IMR-90 (cell line): Measurements from ENCODE around the gene MSMO1. TPM values are rescaled to one million over a fixed set of nuclear protein-coding genes. Genes with fewer than 3 reads are reported as not detected.

ENCODE experiments used
- ATAC-seq: fragments of 200-7000 bp; cut with Tn5 transposase; 2 replicates; pipeline ENCODE4 v1.9.1; 2020; ENCODE audit warnings: low read depth, mild to moderate bottlenecking, moderate library complexity
- BruUV-seq: library from RNA; stranded (reverse); fragments of 400-500 nt; replicated peaks from 2 replicates; lab custom pipeline; 2021; lab: Mats Ljungman, UMichigan
- CTCF ChIA-PET: fragments of 300-600 bp; formaldehyde crosslinking; extraction: SDS; loops from one replicate; lab custom pipeline; 2021; ENCODE audit warnings: antibody characterized with exemption; lab: Yijun Ruan, JAX
- POLR2A ChIA-PET: fragments of 300-600 bp; sonication (Branson Sonifier 250); formaldehyde crosslinking; loops from one replicate; lab custom pipeline; 2022; ENCODE audit warnings: antibody characterized with exemption; ENCODE audit not compliant: unreplicated experiment; lab: Charles Lee
- DNase-seq: peaks from one replicate; pipeline ENCODE4 v3.0.0; 2013
- H2AFZ ChIP-seq: replicated peaks from 2 replicates; pipeline ENCODE3; 2013; ENCODE audit warnings: low read length, mild to moderate bottlenecking; ENCODE audit not compliant: poor library complexity
- H2AK5ac ChIP-seq: 2 replicates; pipeline ENCODE4 v1.6.1; 2013; ENCODE audit warnings: low read depth, low read length, inconsistent platforms
- H2AK9ac ChIP-seq: replicated peaks from 2 replicates; pipeline ENCODE3; 2013; ENCODE audit warnings: mild to moderate bottlenecking, low read depth, low read length, moderate library complexity; ENCODE audit not compliant: poor library complexity
- H2BK120ac ChIP-seq: 2 replicates; pipeline ENCODE4 v1.6.1; 2013; ENCODE audit warnings: low read depth, low read length, inconsistent platforms
- H2BK15ac ChIP-seq: 3 replicates; pipeline ENCODE4 v1.6.1; 2013; ENCODE audit warnings: low read depth, low read length, inconsistent platforms
- H2BK20ac ChIP-seq: 2 replicates; pipeline ENCODE4 v1.6.1; 2013; ENCODE audit warnings: low read depth, mild to moderate bottlenecking, inconsistent platforms, low read length, moderate library complexity
- H2BK5ac ChIP-seq: 2 replicates; pipeline ENCODE4 v1.6.1; 2013; ENCODE audit warnings: mild to moderate bottlenecking, low read depth, low read length, inconsistent platforms; ENCODE audit not compliant: poor library complexity, severe bottlenecking
- H3K14ac ChIP-seq: replicated peaks from 2 replicates; pipeline ENCODE4 v1.6.1; 2013; ENCODE audit warnings: low read depth, low read length, inconsistent platforms
- H3K18ac ChIP-seq: 2 replicates; pipeline ENCODE4 v1.6.1; 2013; ENCODE audit warnings: low read depth, low read length, control low read depth
- H3K23ac ChIP-seq: 2 replicates; pipeline ENCODE4 v1.6.1; 2013; ENCODE audit warnings: low read depth, low read length, inconsistent platforms
- H3K27ac ChIP-seq: 2 replicates; pipeline ENCODE4 v1.5.1; 2013; ENCODE audit warnings: mild to moderate bottlenecking, control low read depth, low read length; ENCODE audit not compliant: insufficient read depth
- H3K27me3 ChIP-seq: 2 replicates; pipeline ENCODE4 v1.6.1; 2013; ENCODE audit warnings: low read length; ENCODE audit not compliant: control insufficient read depth, insufficient read depth
- H3K36me3 ChIP-seq: 2 replicates; pipeline ENCODE4 v1.6.1; 2013; ENCODE audit warnings: low read length, mixed read lengths; ENCODE audit not compliant: control insufficient read depth, insufficient read depth
- H3K4ac ChIP-seq: 2 replicates; pipeline ENCODE4 v1.6.1; 2013; ENCODE audit warnings: low read depth, low read length, inconsistent platforms
- H3K4me1 ChIP-seq: 2 replicates; pipeline ENCODE4 v1.6.1; 2013; ENCODE audit warnings: low read length, mixed read lengths; ENCODE audit not compliant: control insufficient read depth, insufficient read depth
- H3K4me2 ChIP-seq: 2 replicates; pipeline ENCODE4 v1.6.1; 2013; ENCODE audit warnings: low read depth, mild to moderate bottlenecking, control low read depth, low read length, moderate library complexity
- H3K4me3 ChIP-seq: 2 replicates; pipeline ENCODE4 v1.5.1; 2013; ENCODE audit warnings: low read depth, mild to moderate bottlenecking, control low read depth, low read length, moderate library complexity; ENCODE audit not compliant: insufficient read depth
- H3K56ac ChIP-seq: 2 replicates; pipeline ENCODE4 v1.6.1; 2013; ENCODE audit warnings: low read length, inconsistent platforms; ENCODE audit not compliant: insufficient read depth; ENCODE audit errors: extremely low read depth
- H3K79me1 ChIP-seq, 2 experiments: 2 replicates each; pipeline ENCODE4 v1.6.1; 2013; ENCODE audit warnings: low read length in 2 of 2, inconsistent platforms in 1 of 2, low read depth in 1 of 2
- H3K9ac ChIP-seq: 2 replicates; pipeline ENCODE4 v1.6.1; 2013; ENCODE audit warnings: low read depth, low read length, control low read depth
- H3K9me1 ChIP-seq: 2 replicates; pipeline ENCODE4 v1.6.1; 2013; ENCODE audit warnings: low read length, inconsistent platforms; ENCODE audit not compliant: insufficient read depth
- H3K9me3 ChIP-seq: 2 replicates; pipeline ENCODE4 v1.6.1; 2013; ENCODE audit warnings: low read length; ENCODE audit not compliant: control insufficient read depth, insufficient read depth
- H4K20me1 ChIP-seq: 2 replicates; pipeline ENCODE4 v1.6.1; 2013; ENCODE audit warnings: low read length, inconsistent platforms; ENCODE audit not compliant: insufficient read depth
- H4K5ac ChIP-seq: 2 replicates; pipeline ENCODE4 v1.6.1; 2013; ENCODE audit warnings: mild to moderate bottlenecking, low read depth, low read length, control low read depth
- H4K8ac ChIP-seq, 2 experiments: 2 replicates each; pipeline ENCODE4 v1.6.1; 2013; ENCODE audit warnings: low read depth in 2 of 2, low read length in 2 of 2, control low read depth in 1 of 2, inconsistent platforms in 1 of 2
- H4K91ac ChIP-seq: 2 replicates; pipeline ENCODE4 v1.6.1; 2013; ENCODE audit warnings: low read depth, low read length, inconsistent platforms; ENCODE audit not compliant: insufficient read depth
- CEBPB ChIP-seq: IDR thresholded peaks from 2 replicates; pipeline ENCODE4 v1.6.1; 2012; ENCODE audit warnings: low read depth, low read length, improper control_type of control experiment
- MXI1 ChIP-seq: IDR thresholded peaks from 2 replicates; pipeline ENCODE4 v1.6.1; 2012; ENCODE audit warnings: low read depth, mild to moderate bottlenecking, low read length, moderate library complexity, borderline replicate concordance
- POLR2A ChIP-seq: IDR thresholded peaks from 2 replicates; pipeline ENCODE4 v1.6.1; 2012; ENCODE audit warnings: mild to moderate bottlenecking, low read depth, low read length
- RAD21 ChIP-seq: IDR thresholded peaks from 2 replicates; pipeline ENCODE4 v1.6.1; 2012; ENCODE audit warnings: low read length, improper control_type of control experiment
- WGBS, 2 experiments: methylation state at CpG; one replicate each; pipeline versions ENCODE4 v1.1.5 to v1.1.7; 2013; ENCODE audit warnings: missing lambda C conversion rate in 2 of 2; ENCODE audit not compliant: insufficient read length in 1 of 2; ENCODE audit errors: extremely low coverage in 2 of 2; 5-methylcytosine and 5-hydroxymethylcytosine counted together
- dilution Hi-C: fragments of 300-500 bp; cut with HindIII; formaldehyde crosslinking; loops from one replicate; pipeline ENCODE4 v1.14.3; 2018; ENCODE audit warnings: low sequenced_read_pairs; ENCODE audit not compliant: unreplicated experiment
- in situ Hi-C: fragments of 300-500 bp; cut with MboI; formaldehyde crosslinking; loops from 3 replicates; pipeline ENCODE4 v1.14.3; 2019; ENCODE audit warnings: low sequenced_read_pairs, inconsistent platforms, mixed read lengths
- intact Hi-C: fragments of 100-400 bp; cut with micrococcal nuclease; formaldehyde crosslinking; loops from 2 replicates; pipeline ENCODE4 v1.10.0; 2022
- polyA plus RNA-seq, 3 experiments: library from polyadenylated mRNA; depleted of rRNA; stranded (reverse); fragments of >200 nt; gene quantifications; 2 replicates each; pipeline ENCODE4 v1.2.3, GENCODE V29; 2012; ENCODE audit warnings: low replicate concordance in 1 of 3
- total RNA-seq: library from RNA; depleted of rRNA; stranded (reverse); fragments of >200 nt; gene quantifications from 2 replicates; pipeline ENCODE4 v1.2.3, GENCODE V29; 2012
- TF ChIP-seq, protein P1 (sequence below): fragments of 150-350 bp; IDR thresholded peaks from 2 replicates; pipeline ENCODE4 v1.6.1; 2017; ENCODE audit warnings: mild to moderate bottlenecking, antibody characterized with exemption, low read length, low read depth

The MSMO1 gene
- total and polyA plus RNA-seq, 2 of the 4 experiments (the other 2 are of a cell fraction), result 40.1 to 42.1 TPM

DNA sequence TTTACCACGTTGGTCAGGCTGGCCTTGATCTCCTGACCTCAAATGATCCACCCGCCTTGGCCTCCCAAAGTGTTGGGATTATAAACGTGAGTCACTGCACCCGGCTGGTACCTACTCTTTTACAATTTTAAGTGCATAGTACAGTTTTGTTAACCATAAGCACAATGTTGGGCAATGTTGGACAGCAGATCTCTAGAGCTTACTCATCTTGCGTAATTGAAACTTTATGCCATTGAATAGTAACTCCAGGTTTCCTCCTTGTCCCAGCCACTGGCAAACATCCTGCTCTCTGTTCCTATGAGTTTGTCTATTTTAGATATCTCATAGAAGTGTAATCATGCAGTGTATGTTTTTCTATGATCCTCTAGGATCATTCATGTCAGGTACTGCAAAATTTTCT is 42.1 kb downstream of the MSMO1 start:
- Histone ChIP-seq H3K14ac (no peak overlapping the region), H2BK120ac (no peak overlapping the region), H3K9me3 (no peaks in the 10 kb centered on the region), H3K4ac (no peak overlapping the region), H2BK5ac (no peak overlapping the region), H3K56ac (no peak overlapping the region), H3K9me1 (no peaks in the 10 kb centered on the region), H4K20me1 (no peaks in the 10 kb centered on the region), H3K18ac (no peak overlapping the region), H3K4me2 (no peak overlapping the region), H2BK15ac (no peak overlapping the region), H3K23ac (no peak overlapping the region), H4K5ac (no peak overlapping the region), H2BK20ac (no peak overlapping the region), H2AFZ (no peak overlapping the region), H3K4me1 (no peaks in the 10 kb centered on the region), H4K8ac (no peak overlapping the region), H3K79me1 (no peaks in the 10 kb centered on the region), H3K27ac (no peak overlapping the region), H3K9ac (no peak overlapping the region), H2AK9ac (no peak overlapping the region), H4K91ac (no peak overlapping the region), H3K36me3 (no peaks in the 10 kb centered on the region), H3K4me3 (no peak overlapping the region), H2AK5ac (no peak overlapping the region), H3K27me3 (no peaks in the 10 kb centered on the region)
- no peak for ATAC-seq
- ChIA-PET CTCF (no interaction called here), POLR2A (no interaction called here)
- DNase-seq, result no peak
- WGBS, 2 experiments, result no CpG with 5 or more reads among the region's 5 CpGs
- peak; percentile 54; the same call in 1 of the 2 replicates for TF ChIP-seq CEBPB
- no peak for TF ChIP-seq MXI1
- TF ChIP-seq RAD21, result no peak
- TF ChIP-seq, protein P1, sequence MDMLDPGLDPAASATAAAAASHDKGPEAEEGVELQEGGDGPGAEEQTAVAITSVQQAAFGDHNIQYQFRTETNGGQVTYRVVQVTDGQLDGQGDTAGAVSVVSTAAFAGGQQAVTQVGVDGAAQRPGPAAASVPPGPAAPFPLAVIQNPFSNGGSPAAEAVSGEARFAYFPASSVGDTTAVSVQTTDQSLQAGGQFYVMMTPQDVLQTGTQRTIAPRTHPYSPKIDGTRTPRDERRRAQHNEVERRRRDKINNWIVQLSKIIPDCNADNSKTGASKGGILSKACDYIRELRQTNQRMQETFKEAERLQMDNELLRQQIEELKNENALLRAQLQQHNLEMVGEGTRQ, result no peak
- TF ChIP-seq POLR2A, result no peak
- intact Hi-C loops, result no loop called here
- BruUV-seq, result no TSS peak
- dilution Hi-C loops, result no loop called here
- in situ Hi-C loops, result no loop called here
